ENCODE data around the gene THPO.
"Not testable (repeated sequence)": the region's sequence is repeated elsewhere in the genome, so short reads cannot be mapped to it uniquely, and the experiment has no call there.

The THPO gene

DNA sequence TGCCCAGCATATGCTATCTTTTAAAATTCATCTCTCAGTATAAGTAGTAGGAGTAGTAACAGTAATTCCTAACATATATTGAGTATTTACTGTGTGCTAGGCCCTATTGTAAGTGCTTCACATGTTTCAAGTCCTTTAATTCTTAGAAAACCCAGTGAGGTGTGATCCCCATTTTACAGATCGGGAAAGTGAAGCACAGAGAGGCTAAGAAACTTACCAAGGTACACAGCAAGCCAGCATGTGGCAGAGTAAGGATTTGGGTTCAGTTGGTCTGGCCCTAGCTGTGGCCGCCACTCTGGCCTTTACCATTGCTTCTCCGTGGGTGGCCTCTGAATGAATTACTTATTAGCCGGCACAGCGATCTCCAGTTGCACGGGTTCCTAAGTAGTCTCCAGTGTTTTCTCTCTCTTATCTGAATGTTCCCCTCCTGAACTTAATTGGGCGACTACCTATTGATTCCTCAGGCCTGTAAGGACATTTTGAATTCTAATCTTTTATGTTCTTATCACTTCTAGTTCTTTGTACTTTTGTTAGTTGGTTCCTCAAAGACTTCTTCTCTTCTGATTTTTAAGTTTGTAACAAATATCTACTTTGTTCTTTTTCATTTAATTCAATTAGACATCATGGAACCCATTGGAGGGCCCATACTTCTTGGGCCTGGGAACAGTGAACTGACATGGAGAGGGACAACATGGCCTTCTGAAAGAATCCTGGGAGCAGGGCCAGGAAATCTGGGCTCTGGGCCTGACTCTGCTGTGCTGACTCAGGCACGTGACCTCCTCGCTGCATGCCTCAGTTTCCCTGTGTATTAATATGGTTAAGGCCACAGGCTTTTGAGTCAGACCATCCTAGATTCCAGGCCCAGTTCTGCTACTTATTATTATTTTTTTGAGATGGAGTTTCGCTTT, 28.2 kb downstream of the THPO start:
- no peak for DNase-seq (ENCODE audit: low read depth, low spot score)

DNA sequence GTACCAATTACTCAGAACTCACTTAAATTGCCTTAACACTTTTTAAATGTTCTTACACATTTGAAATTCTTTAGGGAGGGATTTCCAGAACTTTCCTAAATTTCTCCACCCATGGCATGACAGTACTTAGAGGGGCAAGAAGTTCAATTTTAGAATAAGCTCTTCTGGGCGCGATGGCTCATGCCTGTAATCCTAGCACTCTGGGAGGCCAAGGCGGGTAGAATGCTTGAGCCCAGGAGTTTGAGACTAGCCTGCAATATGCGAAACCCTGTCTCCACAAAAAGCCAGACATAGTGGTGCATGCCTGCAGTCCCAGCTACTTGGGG, 30.0 kb downstream of the THPO start:
- DNase-seq (ENCODE audit: low read depth, low spot score): no peak

GRCh38 chr3:184347321-184348056, 30.5 kb downstream of the THPO start:
- no peak for DNase-seq (ENCODE audit: low read depth, low spot score)

GRCh38 chr3:184346480-184347190, 31.4 kb downstream of the THPO start:
- DNase-seq (ENCODE audit: low read depth, low spot score): no peak

DNA sequence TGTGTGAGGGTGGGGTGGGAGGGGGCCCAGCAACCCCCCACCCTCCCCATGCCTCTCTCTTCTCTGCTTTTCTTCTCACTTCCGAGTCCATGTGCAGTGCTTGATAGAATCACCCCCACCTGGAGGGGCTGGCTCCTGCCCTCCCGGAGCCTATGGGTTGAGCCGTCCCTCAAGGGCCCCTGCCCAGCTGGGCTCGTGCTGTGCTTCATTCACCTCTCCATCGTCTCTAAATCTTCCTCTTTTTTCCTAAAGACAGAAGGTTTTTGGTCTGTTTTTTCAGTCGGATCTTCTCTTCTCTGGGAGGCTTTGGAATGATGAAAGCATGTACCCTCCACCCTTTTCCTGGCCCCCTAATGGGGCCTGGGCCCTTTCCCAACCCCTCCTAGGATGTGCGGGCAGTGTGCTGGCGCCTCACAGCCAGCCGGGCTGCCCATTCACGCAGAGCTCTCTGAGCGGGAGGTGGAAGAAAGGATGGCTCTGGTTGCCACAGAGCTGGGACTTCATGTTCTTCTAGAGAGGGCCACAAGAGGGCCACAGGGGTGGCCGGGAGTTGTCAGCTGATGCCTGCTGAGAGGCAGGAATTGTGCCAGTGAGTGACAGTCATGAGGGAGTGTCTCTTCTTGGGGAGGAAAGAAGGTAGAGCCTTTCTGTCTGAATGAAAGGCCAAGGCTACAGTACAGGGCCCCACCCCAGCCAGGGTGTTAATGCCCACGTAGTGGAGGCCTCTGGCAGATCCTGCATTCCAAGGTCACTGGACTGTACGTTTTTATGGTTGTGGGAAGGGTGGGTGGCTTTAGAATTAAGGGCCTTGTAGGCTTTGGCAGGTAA, 32.5 kb downstream of the THPO start:
- DNase-seq (ENCODE audit: low read depth, low spot score): peak; percentile 90

DNA sequence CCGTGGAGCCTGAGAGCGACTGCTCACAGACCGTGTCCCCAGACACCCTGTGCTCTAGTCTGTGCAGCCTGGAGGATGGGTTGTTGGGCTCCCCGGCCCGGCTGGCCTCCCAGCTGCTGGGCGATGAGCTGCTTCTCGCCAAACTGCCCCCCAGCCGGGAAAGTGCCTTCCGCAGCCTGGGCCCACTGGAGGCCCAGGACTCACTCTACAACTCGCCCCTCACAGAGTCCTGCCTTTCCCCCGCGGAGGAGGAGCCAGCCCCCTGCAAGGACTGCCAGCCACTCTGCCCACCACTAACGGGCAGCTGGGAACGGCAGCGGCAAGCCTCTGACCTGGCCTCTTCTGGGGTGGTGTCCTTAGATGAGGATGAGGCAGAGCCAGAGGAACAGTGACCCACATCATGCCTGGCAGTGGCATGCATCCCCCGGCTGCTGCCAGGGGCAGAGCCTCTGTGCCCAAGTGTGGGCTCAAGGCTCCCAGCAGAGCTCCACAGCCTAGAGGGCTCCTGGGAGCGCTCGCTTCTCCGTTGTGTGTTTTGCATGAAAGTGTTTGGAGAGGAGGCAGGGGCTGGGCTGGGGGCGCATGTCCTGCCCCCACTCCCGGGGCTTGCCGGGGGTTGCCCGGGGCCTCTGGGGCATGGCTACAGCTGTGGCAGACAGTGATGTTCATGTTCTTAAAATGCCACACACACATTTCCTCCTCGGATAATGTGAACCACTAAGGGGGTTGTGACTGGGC, 33.3 kb downstream of the THPO start:
- no peak for DNase-seq (ENCODE audit: low read depth, low spot score)

DNA sequence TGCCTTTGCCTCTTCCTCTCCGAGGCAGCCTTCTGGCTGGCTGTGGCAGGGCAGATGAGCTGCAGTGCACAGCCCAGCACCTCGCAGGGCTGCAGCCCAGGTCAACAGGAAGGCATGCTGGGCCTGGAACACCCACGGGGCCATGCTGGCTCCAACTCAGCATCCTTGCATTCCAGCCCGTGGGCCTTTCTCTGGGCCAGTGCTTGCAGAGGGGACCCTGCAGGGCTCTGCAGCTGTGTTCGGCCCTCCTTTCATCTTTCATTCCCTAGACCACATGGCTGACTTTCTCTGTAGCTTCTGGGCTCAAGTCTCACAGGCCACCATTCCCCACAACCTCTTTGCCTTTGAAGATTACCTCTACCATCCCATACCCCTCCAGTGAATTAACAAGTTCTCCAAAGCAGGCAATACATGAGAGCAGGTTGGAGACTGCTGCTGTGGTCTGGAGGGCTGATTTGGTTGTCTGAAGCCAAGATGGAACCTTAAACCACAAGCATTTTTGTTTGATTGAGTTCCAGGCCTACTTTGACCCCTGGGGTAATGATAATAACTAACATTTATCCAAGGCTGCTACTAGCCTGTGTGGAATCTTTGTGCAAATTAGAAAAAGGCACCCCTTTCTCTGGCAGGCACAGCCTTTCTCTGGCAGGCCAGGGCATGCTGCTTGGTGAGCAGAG, 34.7 kb downstream of the THPO start:
- no peak for DNase-seq (ENCODE audit: low read depth, low spot score)

- DNase-seq (ENCODE audit: low read depth, low spot score): no peak
These were observed 36.1 kb downstream of the THPO start for GRCh38 chr3:184341925-184342324.

- DNase-seq (ENCODE audit: low read depth, low spot score): not testable (repeated sequence)
These were observed 38.4 kb downstream of the THPO start for GRCh38 chr3:184339451-184340135.

DNA sequence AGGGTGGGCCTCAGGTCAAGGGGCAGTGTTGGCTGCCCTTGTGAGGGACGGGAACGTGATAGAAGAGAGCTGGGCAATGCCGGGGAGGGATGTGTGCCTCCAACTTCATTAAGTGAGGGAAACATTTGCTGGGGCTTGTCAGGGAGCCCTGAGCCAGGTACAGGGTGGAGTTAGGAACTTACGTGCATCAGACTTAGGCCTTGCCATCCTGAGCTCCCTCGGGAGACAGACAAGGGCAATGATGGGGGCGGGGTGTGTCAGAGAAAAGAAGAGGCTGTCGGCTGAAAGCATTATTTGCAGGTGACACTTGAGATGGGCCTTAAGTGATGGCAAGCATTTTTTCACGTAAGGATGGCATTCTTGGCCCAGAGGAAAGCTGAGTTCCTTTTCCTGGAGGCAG, 39.0 kb downstream of the THPO start:
- no peak for DNase-seq (ENCODE audit: low read depth, low spot score)

GRCh38 chr3:184338511-184338945, 39.5 kb downstream of the THPO start:
- DNase-seq (ENCODE audit: low read depth, low spot score): peak; percentile 94

DNA sequence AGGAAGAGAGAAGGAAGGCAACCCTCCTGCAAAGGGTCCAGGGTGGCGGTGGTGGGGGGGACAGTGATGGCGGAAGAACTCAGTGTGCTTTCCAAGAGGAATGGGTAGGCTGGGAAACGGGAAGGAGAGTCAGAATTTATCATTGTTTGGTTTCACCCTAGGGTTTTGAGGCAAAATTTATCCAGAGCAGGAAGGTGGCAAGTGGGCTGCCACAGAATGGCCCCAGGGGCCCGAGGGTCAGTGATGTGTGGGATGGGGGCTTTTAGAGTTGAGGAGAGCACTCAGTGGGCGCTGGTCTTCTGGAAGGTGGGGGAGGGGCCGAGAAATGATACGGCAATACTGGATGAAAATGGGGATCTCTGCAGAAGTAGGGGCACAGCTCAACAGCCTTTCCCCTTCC, 40.0 kb downstream of the THPO start:
- DNase-seq (ENCODE audit: low read depth, low spot score): no peak

DNA sequence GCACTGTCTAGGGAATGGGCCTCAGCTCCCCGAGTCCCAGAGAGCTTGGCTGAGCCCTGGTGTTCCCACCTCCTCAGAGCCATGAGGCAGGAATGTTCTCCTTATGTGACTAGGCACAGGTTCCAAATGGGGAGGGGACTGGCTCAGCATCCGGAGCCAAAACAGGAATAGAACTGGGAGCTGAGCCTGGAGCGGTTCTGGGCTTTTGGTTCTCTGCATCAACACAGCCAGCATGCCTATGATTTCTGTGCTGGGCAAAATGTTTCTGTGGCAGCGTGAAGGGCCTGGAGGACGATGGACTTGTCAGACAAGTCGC, 40.6 kb downstream of the THPO start, which contains the start of gene FAM131A:
Gene FAM131A, plus strand, starts transcription at position 202 of the 316 bp plus-strand sequence. Its CDS starts 31 bp downstream, at position 233.
- DNase-seq (ENCODE audit: low read depth, low spot score): no peak

DNA sequence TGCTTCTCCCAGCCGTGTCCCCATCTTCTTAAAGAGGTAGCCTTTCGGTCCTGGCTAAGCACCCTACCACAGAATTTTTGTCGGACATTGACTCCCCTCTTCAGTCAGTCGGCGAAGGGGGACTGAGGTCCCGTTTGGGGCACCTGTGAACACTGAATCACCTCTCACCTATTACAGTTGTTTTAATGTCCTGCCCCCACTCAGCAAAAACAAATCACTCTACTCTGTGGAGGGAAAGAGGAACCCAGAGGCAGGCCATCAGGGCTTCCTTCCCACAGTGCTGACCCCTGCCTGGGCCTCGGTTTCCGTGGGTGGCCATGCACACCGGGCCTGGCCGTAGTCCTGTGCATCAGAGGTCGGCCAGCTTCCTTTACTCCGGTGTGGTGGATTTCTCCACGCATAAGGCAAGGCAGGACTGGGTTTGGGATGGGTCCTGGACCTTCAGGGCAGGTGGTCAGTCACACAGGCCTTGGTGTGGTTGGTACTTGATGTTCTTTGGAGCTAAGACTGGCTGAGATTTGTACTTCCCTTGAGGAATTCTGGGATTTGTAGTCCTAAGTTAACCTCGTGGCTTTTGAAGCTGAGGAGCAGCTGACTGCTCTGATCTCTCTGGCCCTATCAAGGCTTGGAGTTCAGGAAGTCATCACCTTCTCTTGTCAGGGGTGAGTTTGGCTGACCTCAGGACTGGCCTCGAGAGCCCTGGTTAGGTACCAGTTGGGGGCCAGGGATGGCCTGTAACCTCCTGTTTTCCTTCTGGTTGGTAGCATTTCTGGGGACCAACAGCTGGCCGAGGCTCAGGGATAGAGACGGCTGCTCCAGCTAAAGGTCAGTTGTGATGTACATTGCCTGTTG, 41.2 kb downstream of the THPO start:
- peak; percentile 60 for DNase-seq (ENCODE audit: low read depth, low spot score)

DNA sequence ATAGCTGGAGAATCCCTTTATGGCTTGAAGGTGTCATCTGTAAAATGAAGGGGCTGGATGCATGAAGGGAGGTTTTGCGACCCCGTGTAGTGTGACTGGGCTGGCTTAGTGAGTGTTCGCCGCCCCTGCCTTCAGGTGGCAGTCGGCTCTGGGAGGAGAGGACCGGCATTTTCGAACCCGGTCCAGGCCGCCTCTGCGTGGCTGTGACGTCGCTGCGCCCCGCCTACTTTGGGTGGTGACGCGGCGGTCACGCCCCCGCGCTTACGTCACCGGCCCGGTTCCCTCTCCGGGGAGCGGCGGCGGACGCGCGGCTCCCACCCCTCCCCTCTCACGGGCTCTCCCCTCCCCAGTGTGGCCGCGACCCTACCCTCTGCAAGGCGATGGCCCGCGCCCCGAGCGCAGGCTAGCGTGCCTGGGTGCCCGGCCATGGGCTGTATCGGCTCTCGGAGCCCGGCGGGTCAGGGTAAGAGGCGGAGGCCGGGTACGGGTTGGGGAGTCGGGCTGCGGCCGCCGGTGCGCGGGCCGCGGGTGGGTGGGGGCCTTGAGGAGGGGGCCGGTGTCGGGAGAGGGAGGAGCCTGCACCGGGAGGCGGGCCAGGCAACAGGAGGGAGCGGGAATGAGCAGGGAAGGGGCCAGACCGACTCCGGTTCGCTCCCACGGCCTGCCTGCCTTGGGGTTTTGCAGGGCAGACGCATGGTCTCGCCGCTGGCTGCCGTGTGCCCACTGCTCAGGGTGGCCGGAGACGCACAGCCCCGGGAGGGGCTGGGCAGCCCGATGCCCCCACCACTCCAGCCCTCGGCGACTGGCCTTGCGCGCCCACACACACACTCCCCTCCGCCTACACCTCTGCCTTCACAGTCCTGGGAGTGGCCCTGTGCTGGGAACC, 42.1 kb downstream of the THPO start:
- DNase-seq (ENCODE audit: low read depth, low spot score): peak; percentile 96

DNA sequence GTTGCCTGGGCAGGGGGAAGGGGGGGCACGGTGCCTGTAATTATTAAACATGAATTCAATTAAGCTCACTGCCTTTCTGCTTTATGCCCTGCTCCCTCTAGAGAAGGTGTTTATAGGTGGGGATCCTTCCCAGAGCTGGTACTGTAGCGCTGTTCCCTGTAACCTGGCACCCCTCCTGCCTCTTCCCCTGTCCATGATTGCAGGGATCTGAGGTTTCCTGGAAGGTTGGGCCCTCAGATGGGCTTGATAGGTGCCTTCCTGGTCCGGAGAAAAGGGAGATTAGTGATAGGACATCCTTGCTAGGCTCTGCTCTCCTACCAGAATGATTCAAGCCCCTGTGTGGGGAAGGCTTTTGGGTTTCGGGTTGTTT, 42.7 kb downstream of the THPO start:
- DNase-seq (ENCODE audit: low read depth, low spot score): no peak

GRCh38 chr3:184334470-184335158, 43.4 kb downstream of the THPO start:
- DNase-seq (ENCODE audit: low read depth, low spot score): no peak

Measured in ELF-1 (cell line).